Activated CD8-positive, alpha-beta memory T cell treated with anti-CD3 and anti-CD28 coated beads, Interleukin-2, amount 50 U/mL, for 1 hour (primary cell): ENCODE data around the gene CTDNEP1.

Experiments used
- DNase-seq: peaks from one replicate; pipeline ENCODE4 v3.0.0-alpha.2; 2020; ENCODE audit errors: extremely low read depth

Gene CTDNEP1

GRCh38 chr17:7228920-7229319 lies 22.6 kb downstream of the CTDNEP1 start:
- DNase-seq: no peak

GRCh38 chr17:7226721-7227710 lies 24.5 kb downstream of the CTDNEP1 start:
- DNase-seq: no peak

- DNase-seq: no peak
Measured at GRCh38 chr17:7225711-7226331, 25.7 kb downstream of the CTDNEP1 start.

GRCh38 chr17:7224661-7225111 lies 26.8 kb downstream of the CTDNEP1 start:
- no peak for DNase-seq

GRCh38 chr17:7224110-7224509 lies 27.4 kb downstream of the CTDNEP1 start:
- DNase-seq: no peak

GRCh38 chr17:7223375-7223774 lies 28.2 kb downstream of the CTDNEP1 start:
- DNase-seq: no peak

GRCh38 chr17:7222972-7223292 lies 28.6 kb downstream of the CTDNEP1 start:
- DNase-seq: no peak

- DNase-seq: no peak
Measured at GRCh38 chr17:7222093-7222971, 29.2 kb downstream of the CTDNEP1 start.

GRCh38 chr17:7221278-7222092 lies 30.0 kb downstream of the CTDNEP1 start:
- no peak for DNase-seq

GRCh38 chr17:7220593-7221277 lies 30.8 kb downstream of the CTDNEP1 start:
- no peak for DNase-seq

- DNase-seq: peak; percentile 55
Measured at GRCh38 chr17:7219812-7220592, 31.5 kb downstream of the CTDNEP1 start, which contains the start of the genes ACADVL and DLG4. TSS of gene ACADVL (plus strand) at chr17:7219938. CDS start at chr17:7219985, 47 bp downstream. TSS of gene DLG4 (minus strand) at chr17:7219836.

- no peak for DNase-seq
Measured at GRCh38 chr17:7219229-7219811, 32.2 kb downstream of the CTDNEP1 start.

GRCh38 chr17:7218758-7219157 lies 32.8 kb downstream of the CTDNEP1 start:
- DNase-seq: no peak

GRCh38 chr17:7218166-7218565 lies 33.4 kb downstream of the CTDNEP1 start:
- no peak for DNase-seq

GRCh38 chr17:7217113-7217987 lies 34.2 kb downstream of the CTDNEP1 start:
- no peak for DNase-seq

GRCh38 chr17:7216242-7217112 lies 35.1 kb downstream of the CTDNEP1 start:
- DNase-seq: no peak

- no peak for DNase-seq
Measured at GRCh38 chr17:7215652-7216180, 35.8 kb downstream of the CTDNEP1 start.
